ENCODE results near the gene LTBR.

DNA sequence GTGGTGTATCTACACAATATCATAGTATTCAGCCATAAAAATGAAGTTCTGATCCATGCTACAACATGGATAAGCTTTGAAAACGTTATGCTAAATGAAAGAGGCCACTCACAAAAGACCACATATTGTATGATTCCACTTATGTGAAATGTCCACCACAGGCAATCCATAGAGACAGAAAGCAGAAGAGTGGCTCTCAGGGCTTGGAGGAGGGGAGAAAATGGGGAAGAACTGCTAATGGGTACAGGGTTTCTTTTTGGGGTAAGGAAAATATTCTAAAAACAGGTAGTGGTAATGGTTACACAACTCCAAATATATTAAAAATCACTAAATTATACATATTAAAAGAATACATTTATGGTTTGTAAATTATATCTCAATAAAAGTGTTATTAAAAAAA is 25.1 kb upstream of the LTBR start:
- TF ChIP-seq CTCF (IDR thresholded peaks at IDR 0.05; ENCODE audit: insufficient read depth, low read depth, low read length) (no peak), EZH2 (IDR thresholded peaks at IDR 0.05; ENCODE audit: insufficient read depth, low read length) (no peak)
